NCI-H524 treated with DMSO at 0.1 percent for 48 hours (cell line): ENCODE measurements around the gene VPS45.

Experiments used
- DNase-seq: peaks from one replicate; lab custom pipeline; 2025; lab: John Stamatoyannopoulos, UW

The VPS45 gene

GRCh38 chr1:150194381-150195031 is 126.9 kb downstream of the VPS45 start:
- no peak for DNase-seq
